OCI-M2 (cell line): ENCODE results near the gene MIB1.
"Not testable (repeated sequence)": the region's sequence is repeated elsewhere in the genome, so short reads cannot be mapped to it uniquely, and the experiment has no call there.

Source experiments
- DNase-seq: peaks from one replicate; lab custom pipeline; 2025; ENCODE audit not compliant: unreplicated experiment; lab: John Stamatoyannopoulos, UW

MIB1 gene

DNA sequence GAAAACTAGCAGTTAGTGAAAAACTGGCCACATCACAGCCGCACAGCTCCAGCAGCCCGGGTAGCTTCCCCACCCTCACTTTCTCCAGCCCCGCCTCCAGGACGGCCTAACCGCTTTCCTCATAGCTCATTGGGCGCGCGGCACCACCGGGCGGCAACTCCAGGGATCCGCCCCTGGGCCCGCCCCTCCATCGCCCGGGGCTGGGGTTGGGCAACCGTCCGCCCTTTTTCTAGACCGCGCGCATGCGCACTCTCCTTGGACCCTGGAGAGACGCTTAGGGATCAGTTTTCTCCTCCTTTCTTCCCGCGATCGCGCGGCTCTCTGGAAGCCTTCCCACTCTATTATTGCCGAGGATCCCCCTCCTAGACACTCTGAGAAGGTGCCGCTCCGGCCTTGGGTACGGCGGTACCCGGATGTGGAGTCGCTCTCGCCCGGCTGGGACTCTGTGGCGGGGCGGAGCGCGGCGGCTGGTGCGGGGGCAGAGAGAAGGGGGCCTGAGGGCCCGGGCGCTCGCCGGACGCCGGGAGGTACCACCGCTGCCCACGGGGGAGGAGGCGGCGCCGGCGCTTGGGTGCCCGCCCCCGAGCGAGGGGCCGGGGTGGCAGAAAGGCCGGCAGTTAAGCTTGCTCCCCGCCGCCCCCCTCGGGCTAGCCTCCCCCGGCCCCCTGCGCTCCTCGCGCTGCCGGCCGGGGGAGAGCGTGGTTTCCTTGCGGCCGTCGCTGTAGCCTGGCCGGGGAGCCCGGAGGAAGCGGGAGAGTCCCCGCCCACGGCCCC, at the start of gene MIB1:
MIB1 (plus strand) TSS at position 255 of the 774 bp plus-strand sequence. CDS start 792 bp downstream, outside the sequence.
- peak; percentile 78 for DNase-seq

DNA sequence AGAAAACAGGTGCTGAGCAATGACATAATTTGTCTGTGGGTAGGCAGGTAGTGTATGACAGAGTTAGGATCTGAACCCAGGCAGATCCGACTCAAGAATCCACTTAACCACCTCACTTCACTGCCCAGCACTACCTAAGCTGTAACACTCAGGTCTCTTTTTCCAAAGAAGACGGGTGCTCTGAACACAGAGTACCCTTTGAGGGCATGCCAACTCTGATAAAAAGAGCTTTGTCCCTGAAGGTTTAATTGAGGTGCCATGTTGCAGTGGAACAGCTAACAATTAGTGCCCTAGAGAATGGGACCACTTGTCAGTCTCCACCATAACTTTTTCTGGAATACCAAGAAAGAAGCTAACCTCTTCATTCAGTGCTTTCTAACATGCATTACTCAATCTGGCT, 47.3 kb upstream of the MIB1 start:
- DNase-seq, result no peak

DNA sequence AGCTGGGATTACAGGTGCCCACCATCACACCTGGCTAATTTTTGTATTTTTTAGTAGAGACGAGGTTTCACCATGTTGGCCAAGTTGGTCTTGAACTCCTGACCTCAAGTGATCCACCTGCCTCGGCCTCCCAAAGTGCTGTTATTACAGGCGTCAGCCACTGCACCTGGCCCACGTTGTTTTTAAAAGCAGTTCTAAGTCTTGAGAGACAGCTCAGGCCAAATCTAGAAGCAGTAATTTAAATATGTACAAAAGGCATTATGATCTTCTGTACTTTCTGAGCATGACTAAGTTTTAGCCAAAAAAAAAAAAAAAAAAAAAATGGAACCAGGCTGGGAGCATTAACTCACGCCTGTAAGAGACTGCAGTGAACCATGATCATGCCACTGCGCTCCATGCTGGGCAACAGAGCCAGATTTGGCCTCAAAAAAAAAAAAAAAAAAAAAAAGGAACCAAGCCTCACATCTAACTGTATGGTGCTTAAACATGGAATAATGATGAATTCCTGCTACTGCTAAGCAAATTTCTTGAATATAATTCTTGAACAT, 40.0 kb upstream of the MIB1 start:
- no peak for DNase-seq

DNA sequence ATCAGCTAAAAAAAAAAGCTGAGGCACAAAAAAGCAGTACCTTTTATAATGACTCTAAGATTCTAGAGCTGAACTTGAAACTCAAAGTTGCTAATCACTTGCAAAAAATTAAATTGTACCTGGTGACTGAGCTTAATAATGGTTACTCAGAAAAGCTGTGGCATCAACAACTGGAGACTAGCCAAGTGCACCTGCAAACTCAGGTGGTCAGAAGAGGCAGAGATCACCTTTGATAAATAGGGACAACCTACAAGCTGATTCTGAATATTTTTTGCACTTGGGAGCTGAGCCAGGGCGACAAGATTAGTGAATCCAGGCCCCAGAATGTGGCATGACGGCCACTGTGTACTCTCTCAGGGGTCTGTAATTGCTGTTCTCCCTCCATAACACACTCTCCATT, 39.0 kb upstream of the MIB1 start:
- DNase-seq, result no peak

DNA sequence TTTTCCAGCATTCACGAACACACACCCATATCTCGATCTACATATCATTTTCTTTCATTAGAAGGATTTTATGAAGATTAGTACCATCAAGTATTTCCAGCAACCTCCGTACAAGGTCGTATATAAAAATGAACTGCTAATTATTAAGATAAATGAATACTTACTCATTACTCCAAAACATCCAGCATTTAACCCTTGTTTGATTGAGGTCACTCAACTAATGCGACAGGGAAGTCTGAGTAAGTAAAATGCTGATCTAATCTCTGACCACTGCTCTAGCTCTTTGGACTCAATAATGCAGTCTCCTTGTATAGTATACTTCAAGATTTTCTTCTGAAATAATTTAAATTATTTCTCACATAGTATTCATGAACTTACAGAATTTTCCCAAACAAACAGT, 38.0 kb upstream of the MIB1 start:
- DNase-seq, result no peak

DNA sequence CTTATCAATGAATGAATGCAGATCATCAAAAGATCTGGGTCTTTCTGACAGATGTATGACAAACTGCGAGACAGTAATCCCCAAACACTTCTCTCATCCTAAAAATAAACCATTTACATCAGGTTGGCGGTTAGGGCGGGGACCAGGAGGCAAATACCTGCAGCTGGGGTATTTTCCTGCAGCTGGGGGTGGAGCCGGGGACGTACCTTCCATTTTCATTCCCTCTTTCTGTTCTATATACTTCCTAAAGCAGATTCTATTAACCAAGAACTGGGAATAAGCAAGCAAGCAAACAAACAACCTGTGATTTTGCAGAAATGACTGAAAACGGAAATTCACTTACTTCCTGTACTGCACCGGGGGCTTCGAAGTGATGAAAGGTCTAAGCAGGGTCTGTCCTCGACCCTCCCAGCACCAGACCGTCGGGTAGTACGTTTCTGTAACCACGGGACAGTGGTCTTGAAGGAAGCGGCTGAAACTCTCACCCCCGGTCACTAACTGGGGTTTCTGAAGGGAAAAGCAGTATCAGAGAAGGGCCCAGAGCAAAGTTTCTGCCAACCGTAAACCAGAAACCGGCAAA, 37.3 kb upstream of the MIB1 start:
- DNase-seq, result no peak

DNA sequence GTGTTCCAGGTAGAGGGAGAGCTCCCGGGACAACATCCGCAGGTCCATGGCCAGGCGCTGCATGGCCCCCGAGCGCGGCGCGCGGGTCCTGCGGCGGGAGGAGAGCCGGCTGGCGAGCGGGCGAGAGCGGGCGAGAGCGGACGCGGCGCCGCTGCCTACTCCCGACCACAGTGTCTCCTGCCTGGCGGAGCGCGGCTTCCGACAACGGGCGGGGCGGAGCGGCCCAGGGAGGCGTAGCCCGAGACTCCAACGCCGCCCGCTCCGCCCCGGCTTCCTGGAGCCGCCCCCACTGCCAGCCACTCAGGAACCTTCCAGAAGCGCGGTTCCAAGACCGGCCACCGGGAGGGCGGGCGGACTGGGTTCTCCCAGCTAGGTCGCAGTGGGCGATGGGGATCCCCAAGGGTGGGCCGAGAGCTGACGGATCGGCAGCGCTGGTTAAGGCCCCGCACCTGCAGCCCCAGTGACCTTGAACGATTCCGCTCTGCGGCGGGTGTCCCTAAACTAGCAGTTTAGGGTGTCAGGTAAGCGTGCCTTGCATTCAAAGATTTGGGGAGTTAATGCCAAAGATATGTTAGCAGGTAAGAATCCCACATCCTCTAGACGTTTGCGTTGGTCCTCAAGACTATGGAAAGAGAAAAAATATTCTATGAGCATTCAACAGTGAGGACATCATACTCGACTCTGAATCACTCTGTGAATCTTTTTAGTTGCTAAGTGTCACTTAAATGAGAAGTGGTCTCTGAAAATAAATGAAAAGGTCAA, 35.8 kb upstream of the MIB1 start, which contains the start of gene ABHD3:
ABHD3 (minus strand) TSS at position 172 of the 762 bp plus-strand sequence; CDS start at position 63, 109 bp downstream.
- DNase-seq, result peak; percentile 10

DNA sequence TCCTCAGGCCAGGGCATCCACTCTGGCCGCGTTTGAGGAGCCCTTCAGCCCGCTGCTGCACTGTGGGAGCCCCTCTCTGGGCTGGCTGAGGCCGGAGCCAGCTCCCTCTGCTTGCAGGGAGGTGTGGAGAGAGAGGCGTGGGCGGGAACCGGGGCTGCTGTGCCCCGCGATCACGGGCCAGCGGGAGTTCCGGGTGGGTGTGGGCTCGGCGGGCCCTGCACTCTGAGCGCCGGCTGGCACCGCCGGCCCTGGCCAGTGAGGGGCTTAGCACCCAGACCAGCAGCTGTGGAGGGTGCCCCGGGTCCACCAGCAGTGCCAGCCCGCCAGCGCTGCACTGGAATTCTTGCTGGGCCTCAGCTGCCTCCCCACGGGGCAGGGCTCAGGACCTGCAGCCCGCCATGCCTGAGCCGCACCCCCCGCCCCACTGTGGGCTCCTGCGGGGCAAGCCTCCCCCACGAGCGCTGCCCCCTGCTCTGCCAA, 34.2 kb upstream of the MIB1 start:
- DNase-seq, result no peak

DNA sequence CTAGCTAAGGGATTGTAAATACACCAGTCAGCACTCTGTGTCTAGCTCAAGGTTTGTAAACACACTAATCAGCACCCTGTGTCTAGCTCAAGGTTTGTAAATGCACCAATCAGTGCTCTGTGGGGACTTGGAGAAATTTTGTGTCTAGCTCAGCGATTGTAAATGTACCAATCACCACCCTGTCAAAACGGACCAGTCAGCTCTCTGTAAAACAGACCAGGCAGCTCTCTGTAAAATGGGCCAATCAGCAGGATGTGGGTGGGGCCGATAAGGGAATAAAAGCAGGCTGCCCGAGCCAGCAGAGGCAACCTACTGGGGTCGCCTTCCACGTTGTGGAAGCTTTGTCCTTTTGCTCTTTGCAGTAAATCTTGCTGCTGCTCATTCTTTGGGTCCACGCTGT, 33.5 kb upstream of the MIB1 start:
- not testable (repeated sequence) for DNase-seq

DNA sequence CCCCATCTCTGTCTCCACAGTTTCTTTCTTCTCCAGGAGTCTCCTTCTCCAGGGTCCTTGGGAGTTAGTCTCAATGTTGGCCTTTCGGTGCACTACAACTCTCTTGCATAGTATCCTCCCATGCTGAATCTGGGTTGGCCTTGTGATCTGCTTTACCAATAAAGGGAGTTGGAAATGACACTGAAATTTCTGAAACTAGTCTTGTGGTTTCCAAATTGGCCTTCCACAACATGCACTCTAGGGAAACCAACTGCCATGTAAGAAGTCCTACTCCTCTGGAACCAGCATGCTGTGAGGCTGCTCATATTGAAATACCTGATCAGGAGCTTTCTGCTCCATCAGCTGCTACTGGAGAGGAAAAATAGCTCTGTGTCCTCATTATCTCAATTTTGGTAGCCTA, 26.1 kb upstream of the MIB1 start:
- DNase-seq, result no peak

DNA sequence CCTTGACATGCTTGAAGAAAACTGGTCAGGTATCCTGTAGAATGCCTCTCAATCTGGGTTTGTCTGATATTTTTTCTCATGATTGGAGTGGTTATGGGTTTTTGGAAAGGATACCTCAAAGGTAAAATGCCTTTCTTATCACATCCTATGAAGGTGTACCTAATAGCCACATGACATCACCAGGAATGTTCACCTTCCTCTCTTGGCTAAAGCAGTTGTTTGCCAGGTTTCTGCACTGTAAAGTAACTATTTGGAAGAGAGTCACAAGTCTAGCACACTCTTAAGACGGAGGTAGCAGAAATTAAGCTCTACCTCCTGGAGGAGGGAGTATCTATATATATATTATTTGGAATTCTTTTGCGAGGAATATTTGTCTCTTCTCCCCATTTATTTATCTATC, 17.9 kb upstream of the MIB1 start:
- DNase-seq, result no peak

DNA sequence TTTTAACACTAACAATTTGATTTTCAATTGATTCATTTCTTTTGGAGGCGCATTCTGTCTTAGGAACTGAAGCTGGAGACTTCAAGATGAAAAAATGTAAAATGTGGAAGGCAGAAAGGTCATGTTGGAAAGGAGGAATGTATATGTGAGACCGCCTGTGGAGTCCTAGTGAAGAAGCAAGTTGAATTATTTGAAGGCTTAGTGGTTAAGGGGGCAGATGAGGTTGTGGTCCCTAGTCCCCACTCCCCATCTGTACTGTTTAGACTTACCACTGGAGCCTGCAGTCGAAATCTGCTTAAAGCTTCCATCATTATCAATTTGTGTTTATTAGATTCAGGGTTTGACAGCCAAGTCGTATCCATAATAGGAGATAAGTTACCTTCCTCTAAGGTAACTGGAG, 15.4 kb upstream of the MIB1 start:
- no peak for DNase-seq

DNA sequence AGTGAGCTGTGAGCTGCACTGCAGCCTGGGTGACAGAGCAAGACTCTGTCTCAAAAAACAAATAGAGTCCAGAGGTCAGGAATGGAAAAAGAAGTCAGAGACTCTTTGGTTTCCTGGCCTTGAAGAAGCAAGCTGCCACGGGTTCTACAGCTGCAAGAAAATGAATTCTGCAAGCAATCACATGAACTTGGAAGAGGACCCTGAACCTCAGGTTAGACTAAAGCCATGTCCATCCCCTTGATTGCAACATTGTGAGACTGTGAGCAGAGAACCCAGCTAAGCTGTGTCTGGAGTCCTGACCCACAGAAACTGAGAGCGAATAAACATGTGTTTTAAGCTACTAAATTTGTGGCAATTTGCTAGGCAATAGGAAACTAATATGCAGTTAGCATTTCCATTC, 12.9 kb upstream of the MIB1 start:
- no peak for DNase-seq

DNA sequence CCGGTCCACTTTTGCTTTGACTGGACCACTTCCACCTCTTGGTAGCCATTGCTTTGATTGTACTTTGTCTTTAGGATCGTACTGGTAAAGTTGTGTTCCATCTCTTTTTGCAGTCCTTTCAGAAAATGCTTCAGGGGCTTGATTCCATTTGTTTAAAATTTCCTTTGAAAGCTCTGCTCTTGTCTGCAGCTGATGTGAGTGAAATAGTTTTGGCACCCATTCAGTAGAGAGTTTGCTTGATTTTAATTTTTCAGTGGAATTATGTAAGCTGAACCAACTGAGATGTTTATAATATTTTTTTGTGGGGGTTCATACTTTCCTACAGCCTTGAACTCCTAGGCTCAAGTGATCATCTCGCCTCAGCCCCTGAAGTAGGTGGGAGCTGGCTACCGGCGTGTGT, 7.6 kb upstream of the MIB1 start:
- DNase-seq, result no peak

DNA sequence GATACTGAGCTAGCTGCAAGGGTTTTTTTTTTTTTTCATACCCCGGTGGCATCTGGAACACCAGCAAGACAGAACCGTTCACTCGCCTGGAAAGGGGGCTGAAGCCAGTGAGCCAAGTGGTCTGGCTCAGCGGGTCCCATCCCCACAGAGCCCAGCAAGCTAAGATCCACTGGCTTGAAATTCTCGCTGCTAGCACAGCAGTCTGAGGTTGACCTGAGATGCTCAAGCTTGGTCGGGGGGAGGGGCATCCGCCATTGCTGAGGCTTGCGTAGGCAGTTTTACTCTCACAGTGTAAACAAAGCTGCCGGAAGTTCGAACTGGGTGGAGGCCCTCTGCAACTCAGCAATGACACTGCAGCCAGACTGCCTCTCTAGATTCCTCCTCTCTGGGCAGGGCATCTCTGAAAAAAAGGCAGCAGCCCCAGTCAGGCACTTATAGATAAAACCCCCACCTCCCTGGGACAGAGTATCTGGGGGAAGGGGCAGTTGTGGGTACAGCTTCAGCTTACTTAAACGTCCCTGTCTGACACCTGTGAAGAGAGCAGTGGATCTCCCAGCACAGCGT, 5.1 kb upstream of the MIB1 start:
- DNase-seq, result no peak

DNA sequence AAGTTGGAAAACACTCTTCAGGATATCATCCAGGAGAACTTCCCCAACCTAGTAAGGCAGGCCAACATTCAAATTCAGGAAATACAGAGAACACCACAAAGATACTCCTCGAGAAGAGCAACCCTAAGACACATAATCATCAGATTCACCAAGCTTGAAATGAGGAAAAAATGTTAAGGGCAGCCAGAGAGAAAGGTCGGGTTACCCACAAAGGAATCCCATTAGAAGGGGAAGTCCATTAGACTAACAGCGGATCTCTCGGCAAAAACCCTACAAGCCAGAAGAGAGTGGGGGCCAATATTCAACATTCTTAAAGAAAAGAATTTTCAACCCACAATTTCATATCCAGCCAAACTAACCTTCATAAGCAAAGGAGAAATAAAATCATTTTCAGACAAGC, 3.7 kb upstream of the MIB1 start:
- DNase-seq, result not testable (repeated sequence)

DNA sequence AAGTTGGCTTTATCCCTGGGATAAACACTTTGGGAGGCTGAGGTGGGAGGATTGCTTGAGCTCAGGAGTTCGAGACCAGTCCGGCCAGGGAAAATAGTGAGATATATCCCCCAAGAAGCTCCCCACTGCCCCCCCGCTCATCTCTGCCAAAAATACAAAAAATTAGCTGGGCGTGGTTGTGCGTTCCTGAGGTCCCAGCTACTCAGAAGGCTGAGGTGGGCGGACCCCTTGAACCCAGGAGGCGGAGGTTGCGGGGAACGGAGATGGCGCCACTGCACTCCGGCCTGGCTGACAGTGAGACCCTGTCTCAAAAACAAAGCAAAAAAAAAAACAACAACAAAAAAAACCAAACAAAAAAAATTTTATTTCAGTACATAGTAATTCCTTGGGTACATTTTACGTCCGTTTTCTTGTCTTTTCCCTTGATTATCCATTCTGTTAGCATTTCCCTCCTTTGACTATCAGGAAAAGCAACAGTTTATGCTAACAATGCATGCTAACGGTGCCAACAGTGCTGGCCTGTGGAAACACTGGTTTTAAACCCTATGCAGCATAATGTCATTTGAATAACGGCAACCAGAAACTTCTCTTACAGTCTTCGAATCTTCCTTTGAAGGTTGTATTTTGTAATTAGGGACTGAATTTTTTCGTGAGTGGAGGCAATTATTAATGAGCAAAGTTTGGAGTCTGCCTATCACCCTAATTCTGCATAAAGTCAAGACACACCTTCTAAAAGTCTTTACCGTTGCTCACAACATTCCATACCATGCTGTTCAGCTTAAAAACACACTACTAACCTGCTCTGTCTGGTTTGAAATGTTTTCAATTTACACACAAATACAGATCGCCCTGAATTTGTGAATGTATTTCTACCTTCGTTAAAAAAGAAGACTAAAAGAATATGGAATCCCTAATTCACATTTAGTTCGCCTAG, 721 bp upstream of the MIB1 start:
- peak; percentile 14 for DNase-seq

DNA sequence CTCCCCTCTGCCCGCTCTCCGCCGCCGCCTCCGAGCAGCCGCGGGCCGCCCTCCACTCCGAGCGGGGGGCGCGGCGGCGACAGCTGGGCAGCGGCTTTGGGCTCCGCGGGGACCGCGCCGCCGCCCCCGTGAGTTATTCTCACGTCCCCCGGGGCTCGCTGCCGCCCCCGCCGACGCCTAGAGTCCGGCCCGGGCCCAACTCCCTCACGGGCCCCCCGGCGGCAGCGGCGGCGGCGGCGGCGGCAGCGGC, 645 bp downstream of the MIB1 start:
- no peak for DNase-seq

DNA sequence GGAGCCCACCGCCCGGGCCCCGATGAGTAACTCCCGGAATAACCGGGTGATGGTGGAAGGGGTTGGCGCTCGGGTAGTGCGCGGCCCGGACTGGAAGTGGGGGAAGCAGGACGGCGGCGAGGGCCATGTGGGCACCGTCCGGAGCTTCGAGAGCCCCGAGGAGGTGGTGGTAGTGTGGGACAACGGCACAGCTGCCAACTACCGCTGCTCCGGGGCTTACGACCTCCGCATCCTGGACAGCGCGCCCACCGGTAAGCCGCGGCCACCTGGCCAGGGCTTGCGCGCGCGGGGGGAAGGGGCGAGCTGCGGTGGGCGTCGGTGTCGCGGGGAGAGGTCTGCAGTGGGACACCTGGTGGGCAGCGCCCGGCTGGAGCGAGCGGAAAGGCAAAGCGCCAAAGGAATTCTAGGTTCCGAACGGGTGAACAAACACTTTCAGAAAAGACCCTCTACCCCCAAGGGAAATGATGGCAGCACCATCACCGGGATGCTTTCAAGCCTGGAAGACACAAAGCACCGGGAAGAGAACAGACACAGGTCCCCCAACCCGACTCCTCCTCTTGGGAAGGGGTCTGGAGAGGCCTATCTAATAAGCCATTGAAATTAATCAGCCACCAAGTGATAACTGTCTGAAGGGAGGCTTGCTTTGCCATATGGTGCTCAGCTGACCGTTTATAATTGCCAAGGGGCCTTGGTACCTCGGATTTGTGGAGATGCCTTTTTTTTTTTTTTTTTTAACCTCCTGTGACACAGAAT, 1.1 kb downstream of the MIB1 start:
- no peak for DNase-seq

DNA sequence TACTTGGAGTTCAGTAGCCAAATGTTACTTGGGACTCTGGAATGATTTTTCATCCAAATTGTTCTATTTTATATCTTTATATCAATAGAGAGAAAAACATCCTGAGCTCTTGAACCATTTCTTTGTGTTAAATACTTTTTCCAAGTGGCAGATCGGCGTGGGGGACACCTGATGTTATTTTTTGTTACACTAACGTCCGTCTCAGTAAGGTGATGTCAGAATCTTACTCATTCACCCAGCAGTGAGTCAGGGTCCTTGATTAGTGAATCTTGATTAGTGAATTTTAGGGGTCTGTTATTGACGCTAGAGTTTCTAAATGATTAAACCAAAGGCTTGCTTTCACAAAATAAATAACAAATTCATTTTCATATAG, 1.7 kb downstream of the MIB1 start:
- no peak for DNase-seq
